ENCODE data around the gene CYP1A2.
"Not testable (repeated sequence)": the region's sequence is repeated elsewhere in the genome, so short reads cannot be mapped to it uniquely, and the experiment has no call there.

CYP1A2 gene

DNA sequence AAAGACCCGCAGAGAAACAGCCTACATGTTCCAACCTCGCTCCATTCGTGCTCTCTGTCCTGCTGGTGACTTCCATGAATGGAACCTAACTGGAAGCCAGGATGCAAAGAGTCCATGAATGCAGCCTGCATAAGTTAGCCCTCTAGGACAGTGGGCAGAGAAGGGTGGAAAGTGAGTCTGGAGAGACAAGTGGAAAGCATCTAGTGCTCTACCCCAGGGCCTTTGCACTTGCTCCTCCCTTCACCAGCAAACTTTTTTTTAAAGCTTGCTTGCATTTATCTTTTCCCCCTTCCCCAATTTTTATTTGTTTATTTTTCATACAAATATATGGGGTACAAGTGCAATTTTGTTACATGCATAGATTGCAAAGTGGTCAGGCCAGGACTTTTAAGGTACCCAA lies 15.4 kb upstream of the CYP1A2 start:
- no peak for FAIRE-seq
- TF ChIP-seq POLR2A (IDR thresholded peaks at IDR 0.05; ENCODE audit: low read depth, low read length): no peak
- TF ChIP-seq SPI1 (IDR thresholded peaks at IDR 0.05; ENCODE audit: low read depth, low read length): no peak
- no peak for TF ChIP-seq PAX5 (IDR thresholded peaks at IDR 0.05; ENCODE audit: insufficient read depth, low read length, severe bottlenecking)
- no peak for TF ChIP-seq TAF1 (IDR thresholded peaks at IDR 0.05; ENCODE audit: low read depth, low read length)
- no peak for TF ChIP-seq POU2F2 (IDR thresholded peaks at IDR 0.05; ENCODE audit: low read depth, low read length)
- TF ChIP-seq POLR2AphosphoS5 (IDR thresholded peaks at IDR 0.05; ENCODE audit: low read depth, low read length): no peak
- DNase-seq (ENCODE audit: insufficient read length, low spot score): no peak

DNA sequence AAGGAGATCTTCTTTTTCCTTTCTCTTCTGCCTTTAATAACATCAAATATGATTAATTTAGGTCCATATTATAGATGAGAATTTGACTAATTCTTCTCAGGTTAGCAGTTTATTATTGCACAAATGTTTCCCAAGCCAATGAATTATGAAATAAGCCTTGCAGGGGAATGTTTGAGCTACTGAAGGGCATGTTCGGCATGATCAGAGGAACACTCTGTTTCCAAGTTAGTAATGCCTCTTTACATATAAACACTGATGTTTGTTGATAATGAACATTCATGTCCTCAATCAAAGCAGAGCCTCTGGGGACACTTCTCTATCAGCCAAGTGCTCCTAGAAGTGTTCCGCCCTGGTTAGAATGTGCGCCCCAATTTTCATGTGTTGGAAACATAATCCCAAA lies 13.3 kb upstream of the CYP1A2 start:
- TF ChIP-seq PAX5 (IDR thresholded peaks at IDR 0.05; ENCODE audit: insufficient read depth, low read length, severe bottlenecking) (no peak), SPI1 (IDR thresholded peaks at IDR 0.05; ENCODE audit: low read depth, low read length) (no peak), POLR2A (IDR thresholded peaks at IDR 0.05; ENCODE audit: low read depth, low read length) (no peak), TAF1 (IDR thresholded peaks at IDR 0.05; ENCODE audit: low read depth, low read length) (no peak), POU2F2 (IDR thresholded peaks at IDR 0.05; ENCODE audit: low read depth, low read length) (no peak), POLR2AphosphoS5 (IDR thresholded peaks at IDR 0.05; ENCODE audit: low read depth, low read length) (no peak)
- no peak for DNase-seq (ENCODE audit: insufficient read length, low spot score)
- FAIRE-seq: no peak

DNA sequence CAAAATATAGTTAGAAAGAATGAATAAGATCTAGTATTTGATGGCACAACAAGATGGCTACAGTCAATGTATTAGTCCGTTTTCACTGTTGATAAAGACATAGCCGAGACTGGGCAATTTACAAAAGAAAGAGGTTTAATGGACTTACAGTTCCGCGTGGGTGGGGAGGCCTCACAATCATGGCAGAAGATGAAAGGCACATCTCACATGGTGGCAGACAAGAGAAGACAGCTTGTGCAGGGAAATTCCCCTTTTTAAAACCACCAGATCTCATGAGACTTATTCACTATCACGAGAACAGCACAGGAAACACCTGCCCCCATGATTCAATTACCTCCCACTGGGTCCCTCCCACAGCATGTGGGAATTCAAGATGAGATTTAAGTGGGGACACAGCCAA lies 10.4 kb upstream of the CYP1A2 start:
- not testable (repeated sequence) for FAIRE-seq; DNase-seq (ENCODE audit: insufficient read length, low spot score)

DNA sequence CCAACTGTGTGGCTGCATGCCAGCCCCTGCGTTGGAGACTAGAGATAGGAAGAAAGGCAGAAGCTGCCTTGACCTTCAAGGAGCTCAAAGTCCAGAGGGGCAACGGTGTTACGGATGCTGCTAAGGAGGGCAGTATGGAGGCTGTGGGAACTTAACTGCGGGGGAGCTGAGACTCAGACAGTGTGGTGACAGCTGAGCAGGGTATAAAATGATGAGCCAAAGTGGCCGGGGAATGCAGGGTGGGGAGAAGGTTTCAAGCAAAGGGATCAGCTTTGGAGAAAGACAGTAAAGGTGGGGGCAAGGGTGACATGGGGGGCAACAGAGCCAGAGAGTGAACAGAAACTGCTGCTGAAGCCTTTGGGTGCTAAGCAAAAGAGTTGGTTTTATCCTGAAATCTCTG lies 6.2 kb upstream of the CYP1A2 start:
- FAIRE-seq (no peak), DNase-seq (ENCODE audit: insufficient read length, low spot score) (no peak)
- TF ChIP-seq POLR2A (IDR thresholded peaks at IDR 0.05; ENCODE audit: low read depth, low read length) (no peak), PAX5 (IDR thresholded peaks at IDR 0.05; ENCODE audit: insufficient read depth, low read length, severe bottlenecking) (no peak), POU2F2 (IDR thresholded peaks at IDR 0.05; ENCODE audit: low read depth, low read length) (no peak), SPI1 (IDR thresholded peaks at IDR 0.05; ENCODE audit: low read depth, low read length) (no peak), POLR2AphosphoS5 (IDR thresholded peaks at IDR 0.05; ENCODE audit: low read depth, low read length) (no peak), TAF1 (IDR thresholded peaks at IDR 0.05; ENCODE audit: low read depth, low read length) (no peak)

DNA sequence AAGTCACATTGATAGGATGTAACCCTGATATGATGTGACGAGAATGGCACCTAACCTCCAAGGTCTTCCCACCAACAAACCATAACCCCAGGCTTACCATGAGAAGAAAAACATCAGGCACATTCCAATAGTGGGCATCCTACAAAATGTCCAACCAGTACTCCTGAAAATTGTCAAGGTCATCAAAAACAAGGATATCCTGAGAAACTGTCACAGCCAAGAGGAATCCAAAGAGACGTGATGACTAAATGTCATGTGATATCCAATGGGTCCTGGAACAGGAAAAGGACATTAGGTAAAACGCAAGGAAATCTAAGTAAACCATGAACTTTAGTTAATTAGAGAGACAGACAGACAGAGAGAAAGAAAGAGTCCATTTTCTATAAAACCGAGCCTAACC lies 2.3 kb upstream of the CYP1A2 start:
- TF ChIP-seq POLR2A (IDR thresholded peaks at IDR 0.05; ENCODE audit: low read depth, low read length): no peak
- TF ChIP-seq PAX5 (IDR thresholded peaks at IDR 0.05; ENCODE audit: insufficient read depth, low read length, severe bottlenecking): no peak
- no peak for TF ChIP-seq POU2F2 (IDR thresholded peaks at IDR 0.05; ENCODE audit: low read depth, low read length)
- no peak for TF ChIP-seq SPI1 (IDR thresholded peaks at IDR 0.05; ENCODE audit: low read depth, low read length)
- TF ChIP-seq POLR2AphosphoS5 (IDR thresholded peaks at IDR 0.05; ENCODE audit: low read depth, low read length): no peak
- TF ChIP-seq TAF1 (IDR thresholded peaks at IDR 0.05; ENCODE audit: low read depth, low read length): no peak
- FAIRE-seq: no peak
- no peak for DNase-seq (ENCODE audit: insufficient read length, low spot score)

DNA sequence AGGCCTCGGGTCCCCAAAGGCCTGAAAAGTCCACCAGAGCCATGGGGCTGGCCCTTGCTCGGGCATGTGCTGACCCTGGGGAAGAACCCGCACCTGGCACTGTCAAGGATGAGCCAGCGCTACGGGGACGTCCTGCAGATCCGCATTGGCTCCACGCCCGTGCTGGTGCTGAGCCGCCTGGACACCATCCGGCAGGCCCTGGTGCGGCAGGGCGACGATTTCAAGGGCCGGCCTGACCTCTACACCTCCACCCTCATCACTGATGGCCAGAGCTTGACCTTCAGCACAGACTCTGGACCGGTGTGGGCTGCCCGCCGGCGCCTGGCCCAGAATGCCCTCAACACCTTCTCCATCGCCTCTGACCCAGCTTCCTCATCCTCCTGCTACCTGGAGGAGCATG lies 1.2 kb downstream of the CYP1A2 start:
- DNase-seq (ENCODE audit: insufficient read length, low spot score) (no peak), FAIRE-seq (no peak)
- no peak for TF ChIP-seq POU2F2 (IDR thresholded peaks at IDR 0.05; ENCODE audit: low read depth, low read length)
- TF ChIP-seq SPI1 (IDR thresholded peaks at IDR 0.05; ENCODE audit: low read depth, low read length): no peak
- TF ChIP-seq POLR2AphosphoS5 (IDR thresholded peaks at IDR 0.05; ENCODE audit: low read depth, low read length): no peak
- no peak for TF ChIP-seq PAX5 (IDR thresholded peaks at IDR 0.05; ENCODE audit: insufficient read depth, low read length, severe bottlenecking)
- no peak for TF ChIP-seq TAF1 (IDR thresholded peaks at IDR 0.05; ENCODE audit: low read depth, low read length)
- TF ChIP-seq POLR2A (IDR thresholded peaks at IDR 0.05; ENCODE audit: low read depth, low read length): no peak

DNA sequence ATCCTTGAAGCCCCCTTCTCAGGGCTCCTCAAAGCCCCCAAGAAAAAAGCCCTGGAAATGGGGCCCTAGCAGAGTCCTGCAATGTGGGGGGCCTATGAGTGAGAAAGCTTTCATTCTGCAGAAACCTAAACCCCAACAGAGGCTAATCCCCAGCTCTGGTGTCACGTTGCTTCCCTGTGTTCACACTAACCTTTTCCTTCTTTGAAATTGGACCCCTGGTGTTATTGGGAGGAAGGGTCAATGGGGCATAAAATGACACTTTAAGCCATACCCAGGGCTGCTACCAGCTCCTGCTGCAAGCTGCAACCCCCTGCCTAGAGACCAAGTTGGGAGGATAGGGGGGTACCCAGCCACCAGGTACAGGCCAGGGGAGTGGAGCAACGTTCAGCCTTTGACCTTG lies 2.1 kb downstream of the CYP1A2 start:
- no peak for TF ChIP-seq POLR2A (IDR thresholded peaks at IDR 0.05; ENCODE audit: low read depth, low read length)
- TF ChIP-seq POU2F2 (IDR thresholded peaks at IDR 0.05; ENCODE audit: low read depth, low read length): no peak
- TF ChIP-seq POLR2AphosphoS5 (IDR thresholded peaks at IDR 0.05; ENCODE audit: low read depth, low read length): no peak
- TF ChIP-seq SPI1 (IDR thresholded peaks at IDR 0.05; ENCODE audit: low read depth, low read length): no peak
- TF ChIP-seq PAX5 (IDR thresholded peaks at IDR 0.05; ENCODE audit: insufficient read depth, low read length, severe bottlenecking): no peak
- TF ChIP-seq TAF1 (IDR thresholded peaks at IDR 0.05; ENCODE audit: low read depth, low read length): no peak
- DNase-seq (ENCODE audit: insufficient read length, low spot score) (no peak), FAIRE-seq (no peak)

DNA sequence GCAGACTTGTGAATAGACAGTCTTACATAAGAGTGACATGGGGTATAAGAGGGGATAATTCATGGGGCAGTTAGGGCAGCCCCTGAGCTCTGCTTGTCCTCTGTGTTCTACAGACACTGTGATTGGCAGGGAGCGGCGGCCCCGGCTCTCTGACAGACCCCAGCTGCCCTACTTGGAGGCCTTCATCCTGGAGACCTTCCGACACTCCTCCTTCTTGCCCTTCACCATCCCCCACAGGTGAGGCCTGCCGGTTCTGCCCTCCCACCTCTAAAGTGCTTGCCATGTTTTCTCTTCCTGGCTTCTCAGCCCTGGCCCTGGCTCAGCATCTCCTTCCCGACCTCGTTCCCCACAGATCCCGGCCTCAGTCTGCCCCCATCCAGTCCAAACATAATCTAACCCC lies 3.4 kb downstream of the CYP1A2 start:
- TF ChIP-seq SPI1 (IDR thresholded peaks at IDR 0.05; ENCODE audit: low read depth, low read length) (no peak), POLR2AphosphoS5 (IDR thresholded peaks at IDR 0.05; ENCODE audit: low read depth, low read length) (no peak), TAF1 (IDR thresholded peaks at IDR 0.05; ENCODE audit: low read depth, low read length) (no peak), POU2F2 (IDR thresholded peaks at IDR 0.05; ENCODE audit: low read depth, low read length) (no peak), POLR2A (IDR thresholded peaks at IDR 0.05; ENCODE audit: low read depth, low read length) (no peak), PAX5 (IDR thresholded peaks at IDR 0.05; ENCODE audit: insufficient read depth, low read length, severe bottlenecking) (no peak)
- FAIRE-seq (no peak), DNase-seq (ENCODE audit: insufficient read length, low spot score) (no peak)

DNA sequence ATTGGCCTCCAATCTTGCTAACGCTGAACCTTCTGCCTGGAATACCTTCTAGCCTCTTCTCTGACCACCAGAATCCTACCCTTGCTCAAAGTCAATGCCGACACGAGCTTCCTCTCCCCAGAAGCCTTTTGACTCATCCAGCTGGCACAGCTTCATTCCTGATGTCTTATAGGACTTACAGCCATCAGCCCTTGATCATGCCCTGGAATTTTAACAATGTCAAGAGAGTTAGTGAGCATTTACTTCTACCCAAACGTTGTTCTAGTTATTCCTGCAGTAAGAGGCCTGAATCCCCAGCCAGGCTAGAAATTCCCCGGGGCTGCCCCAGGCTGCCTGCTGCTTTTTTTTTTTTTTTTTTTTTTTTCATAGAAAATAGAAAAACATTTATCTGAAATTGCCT lies 3.9 kb downstream of the CYP1A2 start:
- FAIRE-seq (no peak), DNase-seq (ENCODE audit: insufficient read length, low spot score) (no peak)
- TF ChIP-seq PAX5 (IDR thresholded peaks at IDR 0.05; ENCODE audit: insufficient read depth, low read length, severe bottlenecking) (no peak), POLR2AphosphoS5 (IDR thresholded peaks at IDR 0.05; ENCODE audit: low read depth, low read length) (no peak), POLR2A (IDR thresholded peaks at IDR 0.05; ENCODE audit: low read depth, low read length) (no peak), POU2F2 (IDR thresholded peaks at IDR 0.05; ENCODE audit: low read depth, low read length) (no peak), TAF1 (IDR thresholded peaks at IDR 0.05; ENCODE audit: low read depth, low read length) (no peak), SPI1 (IDR thresholded peaks at IDR 0.05; ENCODE audit: low read depth, low read length) (no peak)

DNA sequence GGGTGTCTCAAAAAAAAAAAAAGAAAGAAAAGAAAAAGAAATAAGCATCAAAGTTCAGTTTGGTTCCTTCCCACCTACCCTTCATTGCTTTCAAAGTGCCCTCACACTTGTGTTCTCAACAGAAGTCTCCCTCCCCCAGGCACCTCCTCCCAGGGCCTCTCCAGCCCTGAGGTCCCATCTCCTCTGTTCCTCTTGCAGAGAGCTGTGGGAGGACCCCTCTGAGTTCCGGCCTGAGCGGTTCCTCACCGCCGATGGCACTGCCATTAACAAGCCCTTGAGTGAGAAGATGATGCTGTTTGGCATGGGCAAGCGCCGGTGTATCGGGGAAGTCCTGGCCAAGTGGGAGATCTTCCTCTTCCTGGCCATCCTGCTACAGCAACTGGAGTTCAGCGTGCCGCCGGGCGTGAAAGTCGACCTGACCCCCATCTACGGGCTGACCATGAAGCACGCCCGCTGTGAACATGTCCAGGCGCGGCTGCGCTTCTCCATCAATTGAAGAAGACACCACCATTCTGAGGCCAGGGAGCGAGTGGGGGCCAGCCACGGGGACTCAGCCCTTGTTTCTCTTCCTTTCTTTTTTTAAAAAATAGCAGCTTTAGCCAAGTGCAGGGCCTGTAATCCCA lies 6.1 kb downstream of the CYP1A2 start:
- no peak for TF ChIP-seq POU2F2 (IDR thresholded peaks at IDR 0.05; ENCODE audit: low read depth, low read length)
- DNase-seq (ENCODE audit: insufficient read length, low spot score) (no peak), FAIRE-seq (no peak)
